Measurements from ENCODE around the gene JMJD8.

JMJD8 gene

DNA sequence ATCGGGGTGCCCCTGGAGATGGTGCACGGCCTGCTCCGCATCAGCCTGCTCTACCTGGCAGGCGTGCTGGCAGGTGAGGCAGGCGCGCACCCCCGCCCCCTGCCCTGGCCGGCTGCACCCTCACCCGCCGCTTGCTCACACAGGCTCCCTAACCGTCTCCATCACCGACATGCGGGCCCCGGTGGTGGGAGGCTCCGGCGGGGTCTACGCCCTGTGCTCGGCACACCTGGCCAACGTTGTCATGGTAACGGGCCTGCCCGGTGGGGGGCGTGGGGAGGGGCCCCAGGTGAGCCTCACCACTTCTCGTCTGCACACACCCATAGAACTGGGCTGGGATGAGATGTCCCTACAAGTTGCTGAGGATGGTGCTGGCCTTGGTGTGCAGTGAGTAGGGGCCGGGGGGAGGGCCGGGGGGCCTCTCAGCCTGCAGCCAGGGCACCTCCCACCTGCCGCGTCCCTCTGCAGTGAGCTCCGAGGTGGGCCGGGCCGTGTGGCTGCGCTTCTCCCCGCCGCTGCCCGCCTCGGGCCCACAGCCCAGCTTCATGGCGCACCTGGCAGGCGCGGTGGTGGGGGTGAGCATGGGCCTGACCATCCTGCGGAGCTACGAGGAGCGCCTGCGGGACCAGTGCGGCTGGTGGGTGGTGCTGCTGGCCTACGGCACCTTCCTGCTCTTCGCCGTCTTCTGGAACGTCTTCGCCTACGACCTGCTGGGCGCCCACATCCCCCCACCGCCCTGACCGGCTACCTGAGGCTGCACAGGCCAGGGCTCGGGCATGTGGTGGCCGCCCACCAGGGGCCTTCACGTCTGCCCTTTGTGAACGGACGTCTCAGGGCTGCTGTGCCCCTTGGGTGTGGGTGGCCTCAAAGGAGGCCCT, 6.6 kb downstream of the JMJD8 start:
- no peak for DNase-seq (ENCODE audit: low read depth in 2 of 2)

GRCh38 chr16:676913-677312, 7.2 kb downstream of the JMJD8 start:
- DNase-seq (ENCODE audit: low read depth in 2 of 2): no peak

GRCh38 chr16:676565-676902, 7.6 kb downstream of the JMJD8 start:
- DNase-seq (ENCODE audit: low read depth in 2 of 2): no peak

DNA sequence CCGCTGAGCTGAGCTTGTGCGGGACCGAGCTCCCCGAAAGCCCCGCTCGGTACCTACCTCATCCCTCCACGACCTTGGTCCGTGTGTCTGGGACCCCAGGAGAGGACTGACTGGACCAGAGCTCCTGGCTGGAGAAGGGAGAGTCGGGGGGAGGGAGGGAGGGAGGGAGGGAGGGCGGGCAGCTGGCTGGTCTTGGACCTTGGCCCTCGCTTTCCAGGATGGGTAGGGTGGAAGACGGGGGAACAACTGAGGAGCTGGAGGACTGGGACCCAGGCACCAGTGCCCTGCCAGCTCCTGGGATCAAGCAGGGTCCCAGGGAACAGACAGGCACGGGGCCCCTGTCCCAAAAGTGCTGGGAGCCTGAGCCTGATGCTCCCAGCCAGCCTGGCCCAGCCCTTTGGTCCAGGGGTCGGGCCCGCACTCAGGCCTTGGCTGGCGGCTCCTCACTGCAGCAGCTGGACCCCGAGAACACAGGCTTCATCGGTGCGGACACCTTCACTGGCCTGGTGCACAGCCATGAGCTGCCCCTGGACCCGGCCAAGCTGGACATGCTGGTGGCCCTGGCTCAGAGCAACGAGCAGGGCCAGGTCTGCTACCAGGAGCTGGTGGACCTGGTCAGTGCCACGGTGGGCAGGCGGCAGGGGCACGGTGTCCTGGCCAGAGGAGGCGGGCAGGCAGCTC, 8.1 kb downstream of the JMJD8 start:
- no peak for DNase-seq (ENCODE audit: low read depth in 2 of 2)

- no peak for DNase-seq (ENCODE audit: low read depth in 2 of 2)
These were observed 8.9 kb downstream of the JMJD8 start, which contains the start of gene RHBDL1 for GRCh38 chr16:674968-675883. Gene RHBDL1 (plus strand): TSS chr16:675671. CDS start chr16:675791, 120 bp downstream.

DNA sequence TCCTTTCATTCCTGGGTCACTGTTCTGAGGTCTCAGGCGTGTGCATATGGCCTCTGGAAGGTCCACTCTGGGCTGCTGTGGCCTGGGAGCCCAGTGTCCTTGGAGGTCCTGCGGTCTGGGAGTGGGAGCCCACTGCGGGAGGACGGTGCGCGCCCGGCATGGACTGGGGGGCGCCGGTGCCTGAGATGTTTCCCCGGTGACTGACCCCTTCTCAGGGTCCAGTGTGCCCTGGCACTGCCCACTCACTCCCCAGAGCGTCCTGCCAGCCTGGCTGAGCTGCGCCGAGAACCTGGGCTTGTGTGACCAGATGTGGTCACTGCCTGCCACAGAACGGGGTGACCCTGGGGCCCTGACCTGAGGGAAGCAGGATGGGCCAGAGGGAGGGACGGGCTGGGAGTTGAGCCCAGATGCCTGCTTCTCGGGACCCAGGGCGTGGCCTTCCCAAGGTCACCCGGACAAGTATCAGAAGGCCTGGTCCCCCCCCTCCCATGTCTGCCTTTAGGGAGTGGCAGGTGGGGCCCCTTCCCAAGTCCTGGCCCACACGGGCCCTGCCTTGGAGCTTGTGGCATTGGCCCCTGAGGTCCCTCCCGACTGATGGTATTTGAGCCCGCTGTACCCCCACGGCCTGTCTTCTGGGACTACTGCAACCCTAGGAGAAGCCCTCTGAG, 9.8 kb downstream of the JMJD8 start:
- no peak for DNase-seq (ENCODE audit: low read depth in 2 of 2)

DNA sequence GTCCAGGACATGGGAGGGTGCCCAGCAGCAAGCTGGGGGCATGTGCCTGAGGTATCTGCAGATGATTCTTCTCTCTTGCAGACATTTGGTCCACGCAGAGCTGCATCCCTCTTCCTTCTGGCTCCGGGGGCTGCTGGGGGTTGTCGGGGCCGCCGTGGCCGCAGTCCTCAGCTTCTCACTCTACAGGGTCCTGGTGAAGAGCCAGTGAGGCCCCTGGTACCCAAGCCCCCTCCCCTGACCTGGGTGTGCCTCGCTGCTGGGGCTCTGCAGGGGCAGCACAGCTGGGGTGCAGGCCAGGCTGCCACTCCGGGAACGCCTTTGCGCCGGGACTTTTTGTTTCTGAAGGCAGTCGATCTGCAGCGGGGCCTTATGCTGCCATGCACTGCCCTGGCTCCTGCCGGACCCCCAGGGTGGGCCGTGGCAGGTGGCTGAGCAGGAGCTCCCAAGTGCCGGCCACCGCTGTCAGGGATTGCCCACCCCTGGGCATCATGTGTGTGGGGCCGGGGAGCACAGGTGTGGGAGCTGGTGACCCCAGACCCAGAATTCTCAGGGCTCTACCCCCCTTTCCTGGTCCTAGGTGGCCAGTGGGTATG, 10.6 kb downstream of the JMJD8 start:
- DNase-seq (ENCODE audit: low read depth in 2 of 2): no peak

DNA sequence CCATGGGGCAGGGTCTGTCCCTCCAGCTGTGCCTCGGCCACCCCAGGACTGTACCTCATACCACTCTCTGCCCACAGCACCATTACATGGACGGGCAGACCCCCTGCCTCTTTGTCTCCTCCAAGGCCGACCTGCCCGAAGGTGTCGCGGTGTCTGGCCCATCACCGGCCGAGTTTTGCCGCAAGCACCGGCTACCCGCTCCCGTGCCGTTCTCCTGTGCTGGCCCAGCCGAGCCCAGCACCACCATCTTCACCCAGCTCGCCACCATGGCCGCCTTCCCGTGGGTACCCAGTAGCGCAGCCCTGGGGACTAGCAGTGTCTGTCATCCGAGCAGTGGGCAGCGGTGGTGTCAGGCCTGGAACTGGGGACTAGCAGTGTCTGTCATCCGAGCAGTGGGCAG, 11.3 kb downstream of the JMJD8 start:
- DNase-seq (ENCODE audit: low read depth in 2 of 2): no peak

- DNase-seq (ENCODE audit: low read depth in 2 of 2): no peak
These were observed 11.8 kb downstream of the JMJD8 start for GRCh38 chr16:672371-672770.

DNA sequence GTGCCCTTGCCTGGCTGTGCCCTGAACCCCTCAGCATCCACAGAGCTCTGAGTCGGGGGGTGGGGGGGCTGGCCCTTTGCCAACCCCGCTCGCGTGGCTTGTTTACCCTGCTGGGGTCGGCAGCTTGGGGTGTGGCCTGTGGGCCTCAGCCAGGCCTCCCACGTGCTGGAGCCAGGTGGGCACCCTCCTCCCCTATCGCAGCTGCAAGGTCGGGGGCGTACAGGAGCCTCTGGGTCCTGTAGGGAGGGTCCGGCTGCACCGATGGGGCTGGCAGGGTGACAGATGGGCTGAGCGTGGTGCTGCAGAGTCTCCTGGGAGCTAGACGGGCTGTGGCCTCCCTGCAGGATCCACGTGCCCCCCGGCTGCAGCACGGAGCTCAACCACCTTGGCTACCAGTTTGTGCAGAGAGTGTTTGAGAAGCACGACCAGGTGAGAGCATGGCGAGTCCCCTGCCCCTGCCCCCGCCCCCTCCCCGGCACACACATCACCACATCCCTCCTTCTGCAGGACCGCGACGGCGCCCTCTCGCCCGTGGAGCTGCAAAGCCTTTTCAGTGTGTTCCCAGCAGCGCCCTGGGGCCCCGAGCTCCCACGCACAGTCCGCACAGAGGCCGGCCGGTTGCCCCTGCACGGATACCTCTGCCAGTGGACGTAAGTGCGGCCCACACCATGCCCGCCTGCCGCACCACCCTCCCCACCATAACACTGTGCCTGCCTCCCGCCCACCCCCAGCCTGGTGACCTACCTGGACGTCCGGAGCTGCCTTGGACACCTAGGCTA, 12.6 kb downstream of the JMJD8 start:
- no peak for DNase-seq (ENCODE audit: low read depth in 2 of 2)

DNA sequence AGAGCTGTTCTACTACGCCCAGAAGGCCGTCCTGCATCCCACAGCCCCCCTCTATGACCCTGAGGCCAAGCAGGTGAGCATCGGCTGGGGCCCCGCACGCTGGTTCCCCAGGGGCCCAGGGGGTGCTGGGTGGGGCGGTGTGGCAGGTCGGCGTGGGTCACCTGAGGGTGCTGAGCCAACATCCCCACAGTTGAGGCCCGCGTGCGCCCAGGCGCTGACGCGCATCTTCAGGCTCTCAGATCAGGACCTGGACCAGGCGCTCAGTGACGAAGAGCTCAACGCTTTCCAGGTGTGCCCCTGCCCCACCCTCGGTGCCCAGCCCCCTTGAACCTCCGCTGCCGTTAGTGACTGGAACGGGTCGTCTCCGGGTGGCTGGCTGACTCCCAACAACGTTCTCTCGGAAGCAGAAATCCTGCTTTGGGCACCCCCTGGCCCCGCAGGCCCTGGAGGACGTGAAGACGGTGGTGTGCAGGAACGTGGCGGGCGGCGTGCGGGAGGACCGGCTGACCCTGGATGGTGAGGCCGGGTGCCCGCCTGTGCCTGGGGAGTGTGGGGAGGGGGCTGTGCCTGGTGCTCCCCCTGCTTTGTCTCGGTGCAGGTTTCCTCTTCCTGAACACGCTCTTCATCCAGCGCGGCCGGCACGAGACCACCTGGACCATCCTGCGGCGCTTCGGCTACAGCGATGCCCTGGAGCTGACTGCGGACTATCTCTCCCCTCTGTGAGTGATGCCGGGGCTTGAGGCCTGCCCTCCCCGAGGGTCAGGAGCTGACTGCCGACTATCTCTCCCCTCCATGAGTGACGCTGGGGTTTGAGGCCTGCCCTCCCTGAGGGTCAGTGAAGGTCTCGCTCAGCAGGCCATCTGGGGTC, 13.4 kb downstream of the JMJD8 start:
- DNase-seq (ENCODE audit: low read depth in 2 of 2): no peak

- no peak for DNase-seq (ENCODE audit: low read depth in 2 of 2)
These were observed 14.5 kb downstream of the JMJD8 start for GRCh38 chr16:669666-670065.

DNA sequence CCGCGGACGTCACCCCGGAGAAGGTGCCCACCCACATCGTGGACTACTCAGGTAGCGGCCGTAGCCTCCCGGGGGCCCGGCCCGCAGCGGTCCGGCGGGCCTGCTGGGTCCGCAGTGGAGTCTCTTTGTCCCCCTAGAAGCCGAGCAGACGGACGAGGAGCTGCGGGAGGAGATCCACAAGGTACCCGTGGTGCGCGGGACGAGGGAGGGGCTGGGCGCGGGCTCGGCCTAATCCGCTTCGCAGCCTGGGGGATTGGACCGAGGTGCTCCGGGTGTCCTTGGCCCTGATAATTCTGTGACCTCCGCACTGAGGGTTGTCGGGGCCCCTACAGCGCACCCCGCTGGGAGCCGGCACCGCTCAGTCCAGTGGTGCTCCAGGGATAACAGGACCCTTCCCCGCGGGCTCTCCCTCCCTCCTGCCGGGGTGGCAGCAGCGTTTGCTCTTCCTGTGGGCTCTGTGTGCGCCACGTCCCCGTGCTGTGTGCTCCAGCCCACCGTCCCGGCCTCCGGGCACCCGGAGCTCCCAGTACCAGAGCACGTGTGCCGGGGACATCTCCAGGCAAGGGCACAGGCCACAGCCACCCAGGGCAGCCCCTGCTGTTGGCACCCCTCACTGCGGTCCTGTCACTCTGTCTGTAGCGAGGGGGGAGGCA, 15.5 kb downstream of the JMJD8 start:
- DNase-seq (ENCODE audit: low read depth in 2 of 2): no peak

DNA sequence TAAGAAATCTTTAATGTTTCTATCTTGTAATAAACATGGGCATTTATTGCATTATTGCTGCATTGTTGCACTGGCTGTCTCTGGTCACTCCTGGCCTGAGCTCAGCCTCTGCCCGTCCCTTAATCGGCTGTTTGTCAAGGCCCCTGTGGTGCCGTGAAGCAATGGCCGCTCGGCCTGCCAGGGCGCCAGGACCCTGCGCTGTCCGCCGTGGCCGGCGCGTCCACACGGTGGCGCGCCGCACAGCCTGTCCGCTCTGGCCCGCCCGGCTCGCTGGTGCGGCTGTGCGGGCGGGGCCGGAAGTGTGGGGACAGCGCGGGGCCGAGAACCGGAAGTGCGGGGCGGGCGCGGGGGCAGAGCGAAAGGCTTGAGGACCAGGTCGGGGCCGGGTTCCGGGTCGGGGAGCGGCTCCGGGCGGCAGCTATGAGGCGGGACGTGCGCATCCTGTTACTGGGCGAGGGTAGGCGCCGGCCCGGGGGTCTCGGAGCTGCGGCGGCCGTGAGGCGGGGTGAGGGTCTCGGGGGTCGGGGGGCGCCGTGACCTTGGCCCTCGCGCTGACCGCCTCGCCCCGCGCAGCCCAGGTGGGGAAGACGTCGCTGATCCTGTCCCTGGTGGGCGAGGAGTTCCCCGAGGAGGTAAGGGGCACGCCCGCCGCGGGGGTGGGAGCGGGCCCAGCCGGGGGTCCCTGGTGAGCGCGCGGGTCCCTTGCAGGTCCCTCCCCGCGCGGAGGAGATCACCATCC, 16.2 kb downstream of the JMJD8 start, which contains the start of gene RHOT2:
RHOT2 (plus strand) TSS at position 353 of the 739 bp plus-strand sequence; CDS start at position 421, 68 bp downstream.
- peak; percentile 65 to 69 for DNase-seq (ENCODE audit: low read depth in 2 of 2)

- no peak for DNase-seq (ENCODE audit: low read depth in 2 of 2)
These were observed 16.9 kb downstream of the JMJD8 start for GRCh38 chr16:667113-667779.

DNA sequence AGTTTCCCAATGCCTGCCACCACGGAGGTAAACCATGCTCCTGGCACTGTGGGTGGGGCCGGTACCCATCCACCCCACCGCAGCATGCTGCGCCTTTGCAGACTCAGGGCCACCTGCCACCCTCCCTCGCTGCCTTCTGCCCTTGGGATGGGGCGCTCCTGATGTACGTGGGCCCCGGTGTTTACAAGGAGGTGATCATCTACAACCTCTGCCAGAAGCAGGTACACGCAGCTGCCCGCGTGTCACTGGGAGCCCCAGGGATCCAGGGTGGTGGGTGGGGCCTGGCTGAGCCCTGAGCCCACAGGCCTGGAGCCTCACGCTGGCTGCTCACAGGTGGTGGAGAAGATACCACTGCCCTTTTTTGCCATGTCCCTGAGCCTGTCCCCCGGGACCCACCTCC, 17.6 kb downstream of the JMJD8 start:
- no peak for DNase-seq (ENCODE audit: low read depth in 2 of 2)

DNA sequence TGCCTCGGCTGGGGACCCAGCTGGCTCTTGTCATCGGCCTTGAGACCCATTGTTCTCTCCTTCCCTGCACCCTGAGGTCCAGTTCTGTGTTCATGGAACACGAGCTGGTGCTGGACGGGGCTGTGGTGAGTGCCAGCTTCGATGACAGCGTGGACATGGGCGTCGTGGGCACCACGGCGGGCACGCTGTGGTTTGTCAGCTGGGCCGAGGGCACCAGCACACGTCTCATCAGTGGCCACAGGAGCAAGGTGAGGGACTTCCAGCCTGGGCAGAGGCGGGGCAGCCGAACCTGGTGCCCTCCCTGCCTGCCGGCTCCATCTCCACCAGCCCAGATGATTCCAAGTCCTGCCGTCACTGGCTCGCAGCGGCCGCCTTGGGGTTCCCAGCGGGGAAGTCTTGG, 21.5 kb downstream of the JMJD8 start:
- no peak for DNase-seq (ENCODE audit: low read depth in 2 of 2)

DNA sequence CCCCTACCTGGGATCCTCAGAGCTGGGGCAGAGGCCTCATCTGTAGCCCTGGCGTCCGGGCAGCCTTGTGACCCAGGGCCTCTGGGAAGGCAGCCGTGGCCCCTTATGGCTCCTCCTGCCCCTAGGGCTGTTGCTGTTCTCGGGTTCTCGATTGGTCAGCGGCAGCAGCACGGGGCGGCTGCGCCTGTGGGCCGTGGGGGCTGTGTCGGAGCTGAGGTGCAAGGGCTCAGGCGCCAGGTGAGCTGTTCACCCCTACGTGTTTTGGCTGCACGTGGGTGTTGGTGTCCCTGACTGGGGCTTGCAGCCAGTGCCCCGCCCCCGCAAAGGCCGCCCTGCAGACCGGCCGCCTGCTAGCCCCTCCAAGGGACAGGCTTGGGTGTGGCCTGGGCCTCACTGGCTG, 22.0 kb downstream of the JMJD8 start:
- no peak for DNase-seq (ENCODE audit: low read depth in 2 of 2)
